Caco-2 (cell line): ENCODE results near the gene HES5. TPM values are rescaled to one million over a fixed set of nuclear protein-coding genes. Genes with fewer than 3 reads are reported as not detected.

Experiments
- BruUV-seq: library from RNA; stranded (reverse); fragments of 400-500 nt; replicated peaks from 2 replicates; lab custom pipeline; 2021; lab: Mats Ljungman, UMichigan
- CTCF ChIA-PET: fragments of 300-600 bp; sonication (Branson Sonifier 250); formaldehyde crosslinking; loops from one replicate; lab custom pipeline; 2022; ENCODE audit warnings: antibody characterized with exemption; lab: Charles Lee
- POLR2A ChIA-PET: fragments of 300-600 bp; sonication (Branson Sonifier 250); formaldehyde crosslinking; loops from one replicate; lab custom pipeline; 2022; ENCODE audit warnings: antibody characterized with exemption; lab: Charles Lee
- DNase-seq, 2 experiments: peaks; one replicate each; pipeline versions ENCODE4 v3.0.0 to v3.0.0-alpha.2; 2020 to 2022
- H3K27me3 ChIP-seq: replicated peaks from 2 replicates; pipeline ENCODE4 v1.6.0; 2011; ENCODE audit warnings: low read length; ENCODE audit not compliant: control insufficient read depth, insufficient read depth
- H3K36me3 ChIP-seq: 2 replicates; pipeline ENCODE4 v1.5.1; 2011; ENCODE audit warnings: low read length; ENCODE audit not compliant: control insufficient read depth, insufficient read depth
- H3K4me1 ChIP-seq: fragments of 250-450 bp; sonication (Bioruptor Pico); 2 replicates; pipeline ENCODE4 v1.5.1; 2020; ENCODE audit warnings: mild to moderate bottlenecking
- H3K4me3 ChIP-seq: 2 replicates; pipeline ENCODE4 v1.5.1; 2011; ENCODE audit warnings: low read depth, mild to moderate bottlenecking, control low read depth, low read length
- H3K9me3 ChIP-seq: fragments of 250-450 bp; sonication (Bioruptor Pico); 2 replicates; pipeline ENCODE4 v1.5.1; 2020; ENCODE audit warnings: mild to moderate bottlenecking, moderate library complexity
- H3K27ac Mint-ChIP-seq: one replicate; pipeline ENCODE4 v1.8.0; 2022; ENCODE audit warnings: mixed read lengths; ENCODE audit not compliant: unreplicated experiment
- H3K27me3 Mint-ChIP-seq: one replicate; pipeline ENCODE4 v1.8.0; 2022; ENCODE audit warnings: mixed read lengths; ENCODE audit not compliant: insufficient read depth, unreplicated experiment
- H3K36me3 Mint-ChIP-seq: one replicate; pipeline ENCODE4 v1.8.0; 2022; ENCODE audit warnings: mild to moderate bottlenecking, mixed read lengths; ENCODE audit not compliant: insufficient read depth, unreplicated experiment
- H3K4me1 Mint-ChIP-seq: one replicate; pipeline ENCODE4 v1.8.0; 2022; ENCODE audit warnings: low read depth, mixed read lengths; ENCODE audit not compliant: unreplicated experiment
- H3K4me3 Mint-ChIP-seq: one replicate; pipeline ENCODE4 v1.8.0; 2022; ENCODE audit warnings: mild to moderate bottlenecking, moderate library complexity, mixed read lengths; ENCODE audit not compliant: unreplicated experiment
- H3K9me3 Mint-ChIP-seq: one replicate; pipeline ENCODE4 v1.8.0; 2022; ENCODE audit warnings: mixed read lengths; ENCODE audit not compliant: unreplicated experiment
- CTCF ChIP-seq, 2 experiments: fragments of 200-600 bp in 1 of 2; IDR thresholded peaks; 1 replicate in 1 of 2; 2 replicates in 1 of 2; pipeline versions ENCODE4 v1.5.1 to v1.8.0; 2011 to 2022; ENCODE audit warnings: antibody characterized with exemption in 1 of 2, control low read depth in 1 of 2, inconsistent platforms in 1 of 2, low read depth in 1 of 2, low read length in 1 of 2, mild to moderate bottlenecking in 1 of 2, moderate library complexity in 1 of 2; ENCODE audit not compliant: insufficient read depth in 1 of 2, severe bottlenecking in 1 of 2, unreplicated experiment in 1 of 2
- intact Hi-C: fragments of 100-400 bp; cut with micrococcal nuclease; formaldehyde crosslinking; loops from one replicate; pipeline ENCODE4 v1.10.0; 2022; ENCODE audit not compliant: unreplicated experiment
- total RNA-seq: library from RNA; stranded (reverse); gene quantifications from 2 replicates; pipeline ENCODE4 v1.2.3, GENCODE V29; 2022

HES5 gene
- total RNA-seq, 1 experiment from 2014 or later = not detected

- Mint-ChIP-seq H3K4me3 (no peak overlapping the region), H3K27ac (no peak overlapping the region), H3K27me3 (no peaks in the 10 kb centered on the region), H3K9me3 (no peaks in the 10 kb centered on the region), H3K4me1 (no peaks in the 10 kb centered on the region), H3K36me3 (no peaks in the 10 kb centered on the region)
- POLR2A ChIA-PET = no interaction called here
- BruUV-seq = no TSS peak
- H3K4me3 ChIP-seq = no peak overlapping the region
- no peaks in the 10 kb centered on the region for H3K27me3 ChIP-seq
- CTCF ChIA-PET = no interaction called here
- DNase-seq = no peak
- intact Hi-C loops = no loop called here
- H3K36me3 ChIP-seq = no peaks in the 10 kb centered on the region
- no peaks in the 10 kb centered on the region for H3K4me1 ChIP-seq
- H3K9me3 ChIP-seq = no peaks in the 10 kb centered on the region; the same call in 1 of the 2 replicates
- TF ChIP-seq CTCF (IDR thresholded peaks at IDR 0.05; ENCODE audit: insufficient read depth in 1 of 2, low read depth in 1 of 2, low read length in 1 of 2, severe bottlenecking in 1 of 2, unreplicated experiment in 1 of 2) = no peak
Observed at GRCh38 chr1:2486558-2486957, 43.5 kb downstream of the HES5 start.

GRCh38 chr1:2486041-2486440, 44.0 kb downstream of the HES5 start:
- intact Hi-C loops = no loop called here
- no peak for DNase-seq
- Histone ChIP-seq H3K36me3 (no peaks in the 10 kb centered on the region), H3K27me3 (no peaks in the 10 kb centered on the region), H3K4me1 (no peaks in the 10 kb centered on the region), H3K9me3 (no peaks in the 10 kb centered on the region; the same call in 1 of the 2 replicates), H3K4me3 (no peak overlapping the region)
- no peaks in the 10 kb centered on the region for H3K9me3 Mint-ChIP-seq
- no peak overlapping the region for H3K4me3 Mint-ChIP-seq
- no peaks in the 10 kb centered on the region for H3K36me3 Mint-ChIP-seq
- ChIA-PET CTCF (no interaction called here), POLR2A (no interaction called here)
- no peaks in the 10 kb centered on the region for H3K27me3 Mint-ChIP-seq
- no peak for TF ChIP-seq CTCF (IDR thresholded peaks at IDR 0.05; ENCODE audit: insufficient read depth in 1 of 2, low read depth in 1 of 2, low read length in 1 of 2, severe bottlenecking in 1 of 2, unreplicated experiment in 1 of 2)
- H3K4me1 Mint-ChIP-seq = no peaks in the 10 kb centered on the region
- no TSS peak for BruUV-seq
- no peak overlapping the region for H3K27ac Mint-ChIP-seq

GRCh38 chr1:2483970-2484369, 46.1 kb downstream of the HES5 start:
- ChIA-PET POLR2A (no interaction called here), CTCF (no interaction called here)
- H3K9me3 Mint-ChIP-seq = no peaks in the 10 kb centered on the region
- H3K4me1 Mint-ChIP-seq = no peaks in the 10 kb centered on the region
- Histone ChIP-seq H3K4me1 (no peaks in the 10 kb centered on the region), H3K9me3 (no peaks in the 10 kb centered on the region; the same call in 1 of the 2 replicates), H3K36me3 (no peaks in the 10 kb centered on the region), H3K4me3 (no peak overlapping the region), H3K27me3 (no peaks in the 10 kb centered on the region)
- no peak for TF ChIP-seq CTCF (IDR thresholded peaks at IDR 0.05; ENCODE audit: insufficient read depth in 1 of 2, low read depth in 1 of 2, low read length in 1 of 2, severe bottlenecking in 1 of 2, unreplicated experiment in 1 of 2)
- no peak overlapping the region for H3K27ac Mint-ChIP-seq
- no peaks in the 10 kb centered on the region for H3K27me3 Mint-ChIP-seq
- no peak for DNase-seq
- intact Hi-C loops = no loop called here
- no TSS peak for BruUV-seq
- H3K4me3 Mint-ChIP-seq = no peak overlapping the region
- H3K36me3 Mint-ChIP-seq = no peaks in the 10 kb centered on the region
